ENCODE results near the gene RHOBTB1.
"Not testable (repeated sequence)": the region's sequence is repeated elsewhere in the genome, so short reads cannot be mapped to it uniquely, and the experiment has no call there.

The RHOBTB1 gene

DNA sequence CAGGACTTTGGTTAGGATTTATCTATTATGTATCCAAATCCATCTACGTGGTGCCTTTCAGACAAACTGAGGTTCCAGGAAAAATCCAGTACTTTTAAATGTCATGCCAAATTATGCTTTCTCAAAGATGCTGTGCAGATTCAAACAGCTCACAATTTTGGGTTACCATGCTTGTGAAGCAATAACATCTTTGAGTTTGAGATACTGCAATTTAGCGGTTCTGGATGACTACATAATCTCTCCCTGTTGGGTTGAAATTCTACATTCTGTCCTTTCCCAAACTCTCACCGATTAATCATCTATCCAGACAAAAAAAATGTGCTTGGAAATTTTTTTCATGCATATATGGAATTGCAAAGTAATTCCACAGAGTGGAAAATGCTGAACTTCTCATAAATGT lies 3.5 kb downstream of the RHOBTB1 start:
- no peak for DNase-seq

DNA sequence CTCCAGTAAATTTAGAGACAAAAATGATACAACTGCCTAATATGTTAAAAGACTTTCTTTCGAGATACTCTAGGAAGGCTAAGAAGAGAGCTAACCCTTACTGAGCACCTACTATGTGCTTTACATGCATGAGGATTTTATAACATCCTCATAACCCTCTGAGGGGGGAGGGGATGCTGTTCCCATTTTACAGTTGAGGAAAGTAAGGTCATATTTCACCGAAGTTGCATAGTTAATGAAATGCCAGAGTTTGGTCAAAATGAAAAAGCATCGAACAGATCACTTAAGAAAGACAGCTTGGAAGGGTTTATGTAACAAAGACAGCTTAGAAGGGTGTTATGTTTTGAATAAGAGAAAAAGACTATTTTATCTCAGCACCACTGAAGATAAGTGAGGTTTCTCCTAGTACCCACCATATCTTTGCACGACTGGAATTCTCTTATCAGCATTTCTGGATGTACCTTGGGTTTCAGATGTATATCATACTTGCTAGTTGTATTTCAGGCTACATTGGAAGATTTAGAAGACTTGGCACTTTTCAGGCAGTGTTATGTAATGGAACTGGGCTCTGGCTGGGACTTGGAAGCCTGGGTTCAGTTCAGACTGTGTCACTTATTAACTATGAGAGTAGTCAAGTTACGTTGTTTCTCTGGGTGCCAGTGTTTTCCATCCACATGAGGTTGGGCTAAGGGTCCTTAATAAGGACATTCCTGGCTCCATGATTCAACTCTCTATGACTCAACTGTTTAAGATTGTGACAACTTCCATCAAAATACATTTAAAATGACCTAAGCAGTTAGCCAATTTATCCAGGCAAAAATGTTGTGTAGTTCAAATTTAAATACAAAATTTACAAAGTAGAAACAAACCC lies 6.0 kb downstream of the RHOBTB1 start:
- DNase-seq, result no peak

DNA sequence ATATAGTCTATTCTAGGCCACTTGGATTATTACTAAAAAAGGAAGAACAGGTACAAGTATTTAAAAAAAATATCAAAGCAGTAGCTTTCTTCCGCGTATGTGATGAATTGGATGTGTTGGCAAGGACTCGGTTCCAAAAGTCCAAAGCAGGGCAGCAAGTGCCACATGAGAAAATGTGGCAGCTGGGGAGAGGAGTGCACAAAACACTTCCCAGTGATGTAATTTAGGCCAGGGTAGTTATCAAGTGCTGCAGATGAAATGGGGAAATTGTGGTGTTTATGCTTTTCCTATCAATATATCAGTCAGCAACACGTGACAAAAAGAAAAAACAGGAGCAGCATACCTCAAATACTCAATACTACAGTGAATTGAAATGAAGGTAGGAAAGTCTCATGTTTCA lies 7.0 kb downstream of the RHOBTB1 start:
- no peak for DNase-seq

DNA sequence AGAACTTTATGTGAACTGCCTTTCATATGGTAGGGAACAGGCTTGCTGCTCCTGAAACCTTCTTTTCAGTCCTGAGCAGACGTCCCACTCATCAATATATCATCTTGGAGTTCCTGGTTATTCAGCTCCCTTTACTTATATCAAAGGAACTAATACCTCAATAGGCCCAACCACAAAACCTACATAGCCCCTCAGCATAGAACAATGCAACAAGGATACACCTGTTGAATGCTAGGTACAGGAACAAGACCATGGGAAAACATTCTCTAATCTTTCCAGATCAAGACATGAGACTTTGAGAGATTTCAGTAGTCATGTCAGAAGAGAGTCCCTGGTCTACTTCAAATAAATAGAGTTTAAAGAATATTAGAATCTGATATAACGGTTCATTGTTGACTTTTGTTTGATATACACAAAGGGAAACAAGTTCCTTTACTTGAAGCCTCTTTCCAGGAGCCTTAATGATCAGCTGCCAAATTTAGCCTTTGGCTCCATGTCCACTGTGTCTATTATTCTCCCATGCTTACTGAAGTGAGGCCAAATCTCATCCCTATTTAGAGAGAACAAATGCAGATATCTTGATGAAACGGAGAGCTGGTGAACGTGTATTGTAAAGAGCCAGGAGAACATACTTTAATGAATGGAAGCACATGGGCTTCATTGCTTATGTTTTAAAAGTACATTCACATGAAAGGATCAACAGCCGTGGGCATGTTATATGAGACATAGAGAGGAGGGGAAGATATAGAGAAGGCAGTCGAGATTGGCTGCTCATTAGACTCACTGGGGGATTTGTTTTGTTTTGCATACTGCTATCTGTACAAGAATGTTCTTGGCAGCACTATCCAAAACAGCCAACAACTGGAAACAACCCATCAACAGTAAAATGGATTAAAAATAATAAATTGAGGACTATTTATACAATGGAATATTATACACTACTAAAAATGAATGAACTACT lies 9.5 kb downstream of the RHOBTB1 start:
- no peak for DNase-seq

DNA sequence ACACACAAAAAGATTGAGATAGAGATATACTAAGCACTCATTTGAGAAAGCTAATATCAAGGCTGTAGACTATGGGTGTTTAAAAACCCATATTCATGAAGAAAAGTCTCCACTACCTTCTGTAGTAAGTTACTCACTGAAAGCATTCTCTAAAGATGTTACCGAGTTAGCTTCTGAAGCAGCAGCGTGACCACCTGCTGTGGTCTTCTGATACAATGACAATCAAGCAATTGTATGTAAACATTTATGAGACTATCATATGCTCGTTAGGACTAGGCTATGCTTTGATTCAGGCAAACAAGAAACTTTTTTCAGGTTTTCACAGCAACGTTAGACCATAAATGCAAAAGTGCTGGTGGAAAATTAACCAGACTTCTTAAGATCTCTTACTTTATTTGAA lies 11.2 kb downstream of the RHOBTB1 start:
- DNase-seq, result no peak

DNA sequence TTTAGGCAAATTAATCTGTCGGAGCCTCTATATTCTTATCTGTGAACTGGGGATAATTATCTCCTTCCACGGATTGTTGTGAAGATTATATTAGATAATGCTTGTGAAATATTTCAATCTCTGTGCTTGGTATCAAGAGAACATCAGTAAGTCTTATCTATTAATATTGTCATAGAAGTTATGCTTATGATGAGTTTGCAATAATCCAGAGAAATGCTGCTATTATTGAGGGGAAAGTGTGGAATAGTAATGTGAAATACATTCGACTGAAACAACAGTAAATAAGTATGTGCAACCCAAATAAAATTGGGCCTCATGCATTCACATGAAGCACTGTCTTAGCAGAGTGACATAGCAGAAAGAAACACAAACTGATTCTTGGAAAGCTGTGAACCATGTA lies 13.7 kb downstream of the RHOBTB1 start:
- DNase-seq, result no peak

DNA sequence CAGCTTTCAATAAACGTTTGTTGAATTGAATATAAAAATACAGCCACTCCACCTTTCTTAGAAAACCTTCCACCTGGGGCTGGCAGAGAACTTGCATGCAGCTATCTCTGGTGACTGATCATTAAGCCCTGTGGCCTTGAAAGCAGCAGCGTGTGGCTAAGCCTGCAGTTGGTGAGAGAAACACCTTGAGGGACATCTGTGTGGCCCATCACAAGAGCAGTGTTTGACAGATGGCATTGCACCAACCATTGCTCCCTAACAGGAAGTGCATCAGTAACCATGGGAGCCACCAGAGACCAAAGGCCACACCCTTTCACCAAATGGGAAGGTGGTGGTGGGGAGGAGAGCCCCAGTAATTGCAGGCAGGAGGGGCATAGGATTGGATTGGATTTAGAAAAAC lies 22.4 kb downstream of the RHOBTB1 start:
- no peak for DNase-seq

DNA sequence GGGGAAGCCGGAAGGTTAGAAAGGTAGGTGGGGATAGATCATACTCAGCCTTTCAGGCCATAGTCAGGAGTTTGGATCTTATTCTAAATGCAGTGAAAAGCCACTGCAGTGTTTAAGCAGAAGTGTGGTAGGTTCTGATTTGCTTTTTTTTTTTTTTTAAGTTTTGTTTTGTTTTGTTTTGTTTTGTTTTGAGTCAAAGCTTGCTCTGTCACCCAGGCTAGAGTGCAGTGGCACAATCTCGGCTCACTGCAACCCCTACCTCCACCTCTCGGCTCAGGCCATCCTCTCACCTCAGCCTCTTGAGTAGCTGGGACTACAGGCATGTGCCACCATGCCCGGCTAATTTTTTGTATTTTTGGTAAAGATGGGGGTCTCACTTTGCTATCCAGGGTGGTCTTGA lies 23.5 kb downstream of the RHOBTB1 start:
- DNase-seq, result no peak

DNA sequence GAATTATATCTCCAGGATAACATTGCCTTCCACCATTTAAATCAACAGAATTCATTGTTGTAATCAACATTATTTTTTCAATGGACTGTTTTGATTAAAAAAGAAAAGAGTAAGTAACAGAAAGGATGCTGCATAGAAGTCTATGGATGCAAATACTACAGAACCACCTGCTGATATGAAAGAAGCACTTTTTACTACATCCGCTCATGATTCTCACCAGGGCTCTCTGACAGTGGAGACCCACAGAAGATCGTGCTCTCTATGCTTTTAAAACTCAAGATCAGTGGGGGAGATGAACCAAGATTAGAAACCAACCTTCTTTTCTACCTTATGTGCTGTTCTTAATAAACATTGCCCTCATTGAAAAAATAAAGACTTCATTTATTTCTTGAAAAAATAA lies 24.4 kb downstream of the RHOBTB1 start:
- DNase-seq, result no peak

DNA sequence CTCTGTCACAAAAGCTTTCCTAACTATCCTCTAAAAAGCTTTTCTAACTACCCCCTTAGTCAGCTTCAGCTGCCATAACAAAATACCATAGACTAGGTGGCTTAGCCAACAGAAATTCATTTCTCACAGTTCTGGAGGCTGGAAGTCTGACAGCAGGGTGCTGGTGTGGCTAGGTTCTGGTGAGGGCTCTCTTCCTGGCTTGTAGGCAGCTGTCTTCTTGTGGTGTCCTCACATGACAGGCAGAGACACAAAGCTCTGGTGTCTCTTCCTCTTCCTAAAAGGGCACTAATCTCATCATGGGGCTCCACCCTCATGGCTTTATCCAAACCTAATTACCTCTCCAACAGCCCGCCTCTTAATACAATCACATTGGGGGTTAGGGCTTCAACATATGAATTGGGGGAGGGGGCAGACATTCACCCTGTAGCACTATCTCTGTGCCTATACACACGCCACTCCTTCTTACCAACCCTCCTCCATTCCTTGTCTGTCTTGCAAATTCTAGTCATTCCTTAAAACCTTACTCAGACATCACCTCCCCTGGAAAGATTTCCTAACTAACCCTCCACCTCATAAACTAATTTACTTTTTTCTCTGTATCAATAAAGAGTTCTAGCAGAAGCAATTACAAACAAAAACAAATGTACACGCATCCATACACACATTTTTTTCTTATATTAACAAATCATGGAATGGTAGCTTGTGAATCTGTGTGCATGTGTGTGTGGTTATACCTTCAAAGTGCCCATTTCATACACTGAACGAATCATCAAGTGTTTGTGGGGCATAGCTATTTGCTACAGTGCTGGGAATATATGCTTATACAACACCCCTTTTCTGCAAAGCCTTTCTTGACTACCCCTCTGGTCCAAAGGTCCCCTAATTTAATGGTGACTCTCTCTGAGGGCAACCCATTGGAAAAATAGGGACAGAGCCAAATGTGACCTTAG lies 26.4 kb downstream of the RHOBTB1 start:
- DNase-seq, result no peak

DNA sequence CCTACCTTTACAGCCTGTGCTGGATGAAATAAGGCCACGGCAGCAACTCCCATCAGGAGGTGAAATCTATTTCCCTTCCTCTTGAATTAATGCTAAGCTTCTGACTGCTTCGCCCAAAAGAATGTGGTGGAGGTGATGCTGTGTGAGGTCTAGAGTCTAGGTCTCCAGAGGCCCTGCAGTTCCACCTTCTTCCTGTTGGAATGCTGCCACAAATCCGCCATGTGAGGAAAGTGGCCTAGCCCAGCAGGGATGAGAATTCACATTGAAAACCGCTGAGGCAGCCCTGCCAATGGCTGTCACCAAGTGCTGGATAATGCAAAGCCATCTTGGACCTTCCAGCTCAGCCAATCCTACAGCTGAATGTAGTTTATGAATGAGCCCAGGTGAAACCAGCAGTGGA lies 28.0 kb downstream of the RHOBTB1 start:
- DNase-seq, result no peak

DNA sequence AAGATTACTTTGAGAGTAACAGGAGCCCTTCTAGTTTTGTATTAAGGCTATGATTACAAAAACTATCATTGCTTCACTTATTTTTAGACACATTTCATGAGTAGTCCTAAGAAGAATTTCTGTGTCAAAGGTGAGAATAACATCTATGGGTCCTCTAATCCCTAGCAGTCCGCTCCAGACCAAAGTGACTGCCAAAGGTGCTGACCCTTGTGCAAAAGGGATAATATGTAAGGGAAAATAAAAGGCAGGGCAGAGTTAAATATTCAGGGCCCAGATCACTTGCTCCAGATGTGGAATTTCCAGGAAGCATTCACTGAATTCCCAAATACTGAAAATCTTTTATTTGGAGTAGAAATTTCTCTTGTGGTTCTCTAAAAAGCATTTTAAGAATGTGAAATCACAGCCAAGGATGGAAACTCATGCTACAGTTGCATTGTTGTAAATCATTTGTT lies 29.3 kb downstream of the RHOBTB1 start:
- no peak for DNase-seq

DNA sequence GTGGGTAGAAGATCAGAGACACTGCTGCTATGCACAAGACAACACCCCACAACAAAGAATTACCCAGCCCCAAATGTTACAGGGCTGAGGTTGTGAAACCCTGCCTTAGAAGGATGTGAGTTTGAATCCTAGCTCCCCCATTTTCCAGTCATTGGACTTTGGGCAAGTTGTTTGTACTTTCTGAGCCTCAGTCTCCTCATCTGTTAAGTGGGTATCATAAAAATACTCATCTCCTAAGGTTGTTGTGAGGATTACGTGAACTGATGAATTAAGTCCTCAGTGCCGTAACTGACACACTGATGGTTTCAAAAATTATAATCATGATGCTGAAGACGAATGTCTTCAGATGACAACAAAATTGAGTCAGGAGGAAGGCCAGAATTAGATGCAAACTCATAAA lies 30.3 kb downstream of the RHOBTB1 start:
- DNase-seq, result no peak

DNA sequence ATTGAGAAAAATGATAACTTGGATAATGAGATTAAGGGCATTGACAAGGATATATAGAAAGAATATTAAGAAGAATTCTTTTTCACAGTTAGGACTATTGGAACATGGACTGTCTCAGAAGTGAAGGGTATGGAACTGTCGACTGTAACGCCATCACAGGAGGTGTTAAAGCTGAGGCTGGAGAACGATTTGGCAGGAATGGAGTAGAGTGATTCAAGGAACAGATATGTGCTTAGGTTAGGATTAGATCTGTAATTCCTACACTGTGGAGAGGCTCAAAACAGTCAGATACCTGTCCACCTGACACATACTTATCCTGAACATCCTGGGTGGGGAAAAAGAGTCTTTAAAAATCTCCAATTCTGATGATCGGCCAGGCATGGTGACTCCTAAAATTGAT lies 30.9 kb downstream of the RHOBTB1 start:
- DNase-seq, result no peak

DNA sequence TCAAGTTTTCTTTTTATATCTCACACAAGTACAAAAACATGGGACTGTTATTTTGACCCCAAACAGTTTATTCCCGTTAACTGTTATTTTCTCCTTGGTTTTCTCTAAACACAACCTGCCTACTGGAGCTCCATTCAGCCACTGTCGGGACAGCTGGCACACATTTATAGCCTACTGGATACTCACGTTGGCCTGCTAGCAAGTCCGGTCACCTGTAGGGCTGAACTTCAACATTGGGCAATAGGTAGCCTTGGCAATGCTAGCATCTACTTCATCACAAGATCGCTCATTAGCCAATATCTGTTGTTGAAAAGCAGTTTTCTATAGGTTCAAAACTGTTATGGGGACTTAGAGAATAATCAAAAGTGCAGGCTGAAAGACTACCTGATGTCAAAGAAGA lies 32.3 kb downstream of the RHOBTB1 start:
- no peak for DNase-seq

DNA sequence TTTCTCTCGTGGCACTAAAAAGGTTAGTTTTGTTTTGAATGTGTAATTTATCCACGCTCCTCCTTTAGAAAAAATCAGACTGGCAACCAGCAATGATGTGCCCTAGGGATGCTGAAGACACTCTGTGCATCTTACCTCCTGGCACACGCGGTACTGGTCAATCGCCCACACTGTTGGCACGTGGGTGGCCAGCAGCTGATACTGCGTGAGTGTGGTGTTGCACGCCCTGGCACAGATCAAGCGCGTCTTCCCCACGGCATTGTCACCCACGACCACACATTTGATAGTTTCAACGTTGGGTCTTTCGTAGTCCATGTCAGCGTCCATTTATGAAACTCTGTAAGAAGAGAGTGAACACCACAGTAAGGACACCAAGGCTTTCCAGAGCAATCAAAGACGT lies 32.8 kb downstream of the RHOBTB1 start:
- no peak for DNase-seq

DNA sequence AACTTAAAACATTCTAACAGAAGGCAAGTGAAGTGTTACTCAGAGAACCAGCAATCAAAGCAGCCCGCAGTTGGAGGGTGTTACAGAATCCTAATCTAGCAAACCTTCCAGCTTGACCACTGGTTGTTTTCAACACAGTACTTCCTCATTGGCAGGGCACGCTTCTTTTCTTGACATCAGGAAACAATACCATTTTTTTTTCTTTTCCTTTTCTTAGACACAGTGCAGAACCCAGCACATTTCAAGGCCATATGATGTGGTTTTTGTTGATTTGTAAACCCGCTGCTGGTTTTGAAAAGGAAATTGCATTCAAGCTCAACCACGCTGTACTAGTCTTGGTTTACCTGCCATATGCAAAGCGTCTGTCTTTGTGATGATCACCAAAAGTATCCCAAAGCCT lies 33.4 kb downstream of the RHOBTB1 start:
- DNase-seq, result no peak

DNA sequence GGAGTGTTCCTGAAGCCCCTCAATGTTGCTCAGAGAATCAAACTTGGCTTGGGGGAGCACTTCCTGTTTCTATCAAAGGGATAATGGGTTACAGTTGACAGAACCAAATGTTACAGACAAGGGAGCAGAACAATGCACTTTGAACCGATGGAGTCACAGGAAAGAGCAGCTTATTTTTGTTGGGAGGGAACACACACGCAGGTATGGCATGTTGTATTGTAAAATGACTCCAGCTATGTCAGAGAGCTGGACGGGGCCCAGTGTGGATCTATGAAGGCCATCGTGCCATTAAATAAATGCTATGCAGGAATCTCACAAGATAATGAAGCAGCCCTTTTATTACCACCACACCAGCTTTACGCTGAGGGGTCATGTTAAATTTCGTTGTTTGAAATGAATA lies 35.1 kb downstream of the RHOBTB1 start:
- no peak for DNase-seq

DNA sequence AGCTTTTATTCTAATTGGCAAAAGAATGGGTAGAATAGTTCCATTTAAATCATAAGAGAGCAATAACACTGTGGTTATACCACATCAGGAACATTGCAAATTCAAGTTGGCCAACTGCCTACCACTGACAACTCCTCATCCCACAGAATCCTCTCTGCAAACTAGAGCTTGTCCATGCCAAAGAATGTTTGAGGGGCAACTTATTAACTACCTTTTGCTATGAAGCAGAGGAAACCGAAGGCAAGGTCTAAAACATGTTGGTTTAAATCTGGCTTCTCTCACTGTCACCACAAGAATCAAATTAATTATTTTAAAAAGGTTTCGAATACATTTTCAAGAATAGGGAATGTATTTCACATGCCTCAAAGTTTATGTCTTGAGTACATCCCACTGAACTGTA lies 36.0 kb downstream of the RHOBTB1 start:
- no peak for DNase-seq

DNA sequence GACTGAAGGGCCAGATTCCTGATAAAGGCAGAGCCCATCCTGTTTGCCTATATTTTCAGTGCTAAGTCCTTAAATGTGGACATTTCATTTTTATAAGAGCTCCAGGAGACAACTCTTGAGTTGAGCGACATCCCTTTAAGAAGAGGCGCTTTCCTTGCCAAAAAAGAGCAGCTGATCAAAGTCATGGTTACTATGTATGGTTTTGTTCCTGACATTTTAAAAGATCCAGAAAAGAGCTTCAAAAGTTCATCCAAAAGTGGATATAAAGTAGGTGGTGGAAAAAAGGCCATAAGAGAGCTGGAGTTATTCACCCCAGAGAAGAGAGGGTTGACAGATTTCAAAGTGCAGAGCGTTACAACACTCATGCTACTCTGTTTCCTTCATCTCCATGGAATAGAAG lies 36.7 kb downstream of the RHOBTB1 start:
- DNase-seq, result no peak

DNA sequence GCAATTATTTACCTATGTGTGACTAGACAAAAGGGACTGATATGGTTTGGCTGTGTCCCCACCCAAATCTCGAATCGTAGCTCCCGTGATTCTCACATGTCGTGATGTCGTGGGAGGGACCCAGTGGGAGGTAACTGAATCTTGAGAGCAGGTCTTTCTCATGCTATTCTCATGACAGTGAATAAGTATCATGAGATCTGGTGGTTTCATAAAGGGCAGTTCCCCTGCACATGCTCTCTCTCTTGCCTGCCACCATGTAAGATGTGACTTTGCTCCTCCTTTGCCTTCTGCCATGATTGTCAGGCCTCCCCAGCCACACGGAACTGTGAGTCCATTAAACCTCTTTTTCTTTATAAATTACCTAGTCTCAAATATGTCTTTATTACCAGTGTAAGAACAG lies 37.2 kb downstream of the RHOBTB1 start:
- DNase-seq, result not testable (repeated sequence)

DNA sequence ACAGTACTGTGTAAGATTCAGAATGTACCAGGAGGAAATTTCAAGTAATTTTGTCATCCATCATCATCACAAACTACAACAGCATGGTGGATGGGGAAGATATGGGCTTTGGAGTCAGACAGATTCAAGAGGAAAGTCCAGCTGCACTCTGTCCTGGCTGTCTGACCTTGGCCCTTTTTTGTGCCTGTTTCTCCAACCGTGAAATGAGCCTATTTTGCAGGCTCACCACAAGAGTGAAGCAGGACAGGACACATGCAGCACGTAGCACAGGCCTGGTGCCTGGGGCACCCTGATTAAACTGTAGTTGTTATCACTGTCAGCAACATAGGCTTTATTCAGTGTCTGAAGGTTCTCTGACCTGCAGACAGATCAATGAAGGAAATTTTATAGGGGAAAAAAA lies 37.6 kb downstream of the RHOBTB1 start:
- DNase-seq, result no peak

DNA sequence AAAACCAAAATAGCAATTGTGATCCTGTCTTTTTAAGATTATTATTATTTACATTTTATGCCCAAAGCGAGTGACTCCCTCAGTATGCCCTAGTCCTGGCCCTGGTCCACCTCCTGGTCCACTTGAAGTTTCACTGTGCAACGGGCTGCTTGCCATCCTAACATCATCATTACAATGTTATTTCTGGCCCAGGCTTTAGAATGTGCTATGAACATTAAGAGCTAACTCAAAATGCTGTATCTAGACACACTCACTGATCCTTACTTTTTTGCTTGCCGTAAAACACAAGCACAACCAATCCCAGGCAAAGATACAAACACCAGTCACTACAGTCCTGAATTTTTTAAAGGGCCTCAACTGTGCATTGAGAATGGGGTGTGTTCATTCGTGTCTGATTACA lies 38.4 kb downstream of the RHOBTB1 start:
- DNase-seq, result no peak
